Cardiac muscle cell (in vitro differentiated cells and primary cell): ENCODE data around the gene FOXS1. TPM values are rescaled to one million over a fixed set of nuclear protein-coding genes. Genes with fewer than 3 reads are reported as not detected.

ENCODE experiments used
- DNase-seq, 2 donors: peaks; one replicate each; pipeline versions ENCODE4 v3.0.0 to v3.0.0-alpha.2; 2010 to 2017; ENCODE audit warnings: low read depth in 1 of 2, low spot score in 1 of 2
- H3K27ac ChIP-seq: fragments of 200-600 bp; sonication (generic); 2 replicates; pipeline ENCODE4 v1.5.1; 2016
- H3K27me3 ChIP-seq: fragments of 200-600 bp; sonication (generic); 2 replicates; pipeline ENCODE4 v1.6.0; 2016; ENCODE audit warnings: control low read depth
- H3K36me3 ChIP-seq: fragments of 200-600 bp; sonication (generic); 2 replicates; pipeline ENCODE4 v1.5.1; 2016; ENCODE audit warnings: control low read depth
- H3K4me1 ChIP-seq: fragments of 200-600 bp; sonication (generic); 2 replicates; pipeline ENCODE4 v1.8.1; 2017; ENCODE audit warnings: low read depth, mild to moderate bottlenecking, mixed run types
- H3K4me3 ChIP-seq: fragments of 200-600 bp; sonication (generic); 2 replicates; pipeline ENCODE4 v1.5.1; 2016; ENCODE audit warnings: mild to moderate bottlenecking
- H3K9me3 ChIP-seq: fragments of 200-600 bp; sonication (generic); 2 replicates; pipeline ENCODE4 v1.5.1; 2017; ENCODE audit warnings: low read depth, mild to moderate bottlenecking, control low read depth
- CTCF ChIP-seq: IDR thresholded peaks from 2 replicates; pipeline ENCODE4 v1.5.1; 2012; ENCODE audit warnings: low read depth, mild to moderate bottlenecking, low read length
- polyA plus RNA-seq: library from polyadenylated mRNA; unstranded; fragments of >200 nt; fragmentation: Nextera tagmentation; extraction: Ambion mirVana; gene quantifications from 2 replicates; pipeline ENCODE4 v1.2.1, GENCODE V29; 2016
- total RNA-seq: library from RNA; depleted of rRNA; stranded (reverse); fragments of >200 nt; gene quantifications from 2 replicates; pipeline ENCODE4 v1.2.3, GENCODE V29; 2016

FOXS1 gene
- total and polyA plus RNA-seq, 2 experiments from 2014 or later, result 0.23 to 0.83 TPM

- H3K27ac ChIP-seq, result no peak overlapping the region
- H3K4me3 ChIP-seq, result no peak overlapping the region
- H3K9me3 ChIP-seq, result no peaks in the 10 kb centered on the region
- no peak for TF ChIP-seq CTCF
- no peaks in the 10 kb centered on the region for H3K36me3 ChIP-seq
- DNase-seq, result no peak
- H3K27me3 ChIP-seq, result peaks cover 9% of the 10 kb centered on the region
- H3K4me1 ChIP-seq, result peaks cover 5% of the 10 kb centered on the region
Measured at GRCh38 chr20:31856516-31856915, 11.1 kb upstream of the FOXS1 start.

GRCh38 chr20:31853481-31853880 lies 8.1 kb upstream of the FOXS1 start:
- Histone ChIP-seq H3K9me3 (no peaks in the 10 kb centered on the region), H3K4me3 (no peak overlapping the region), H3K27me3 (peaks cover 36% of the 10 kb centered on the region)

GRCh38 chr20:31851240-31851955 lies 6.0 kb upstream of the FOXS1 start:
- H3K4me3 ChIP-seq, result no peak overlapping the region
- TF ChIP-seq CTCF, result no peak
- H3K9me3 ChIP-seq, result no peaks in the 10 kb centered on the region
- no peaks in the 10 kb centered on the region for H3K36me3 ChIP-seq
- H3K27ac ChIP-seq, result no peak overlapping the region
- no peak for DNase-seq
- H3K4me1 ChIP-seq, result no peaks in the 10 kb centered on the region
- H3K27me3 ChIP-seq, result peaks cover 35% of the 10 kb centered on the region

More at GRCh38 chr20:31853481-31853880, 8.1 kb upstream of the FOXS1 start:
- Histone ChIP-seq H3K27ac (no peak overlapping the region), H3K4me1 (no peaks in the 10 kb centered on the region), H3K36me3 (no peaks in the 10 kb centered on the region)
- no peak for DNase-seq
- no peak for TF ChIP-seq CTCF

GRCh38 chr20:31849306-31849930 lies 4.0 kb upstream of the FOXS1 start:
- DNase-seq, result no peak
- no peak overlapping the region for H3K27ac ChIP-seq
- no peaks in the 10 kb centered on the region for H3K36me3 ChIP-seq
- H3K4me1 ChIP-seq, result peaks cover 9% of the 10 kb centered on the region
- H3K27me3 ChIP-seq, result peaks cover 29% of the 10 kb centered on the region
- H3K9me3 ChIP-seq, result no peaks in the 10 kb centered on the region
- TF ChIP-seq CTCF, result no peak
- H3K4me3 ChIP-seq, result no peak overlapping the region

- H3K4me1 ChIP-seq, result peaks cover 9% of the 10 kb centered on the region
- no peaks in the 10 kb centered on the region for H3K36me3 ChIP-seq
- DNase-seq, result no peak
- H3K27ac ChIP-seq, result no peak overlapping the region
- H3K9me3 ChIP-seq, result no peaks in the 10 kb centered on the region
- no peak overlapping the region for H3K4me3 ChIP-seq
- H3K27me3 ChIP-seq, result peaks cover 29% of the 10 kb centered on the region
- TF ChIP-seq CTCF, result no peak
Measured at GRCh38 chr20:31848088-31848999, 2.9 kb upstream of the FOXS1 start.
